A549 (cell line): ENCODE results near the gene GLB1L.

Experiments used
- CBX2 ChIP-seq: fragments of 200-600 bp; sonication (generic); IDR thresholded peaks from 2 replicates; pipeline ENCODE4 v1.6.1; 2016; ENCODE audit warnings: low read depth, mild to moderate bottlenecking, borderline replicate concordance
- MAZ ChIP-seq: fragments of 150-350 bp; IDR thresholded peaks from 2 replicates; pipeline ENCODE4 v1.6.1; 2014; ENCODE audit warnings: antibody characterized with exemption, low read depth, low read length, borderline replicate concordance
- POLR2A ChIP-seq: IDR thresholded peaks from 2 replicates; pipeline ENCODE4 v1.6.1; 2012; ENCODE audit warnings: mild to moderate bottlenecking, low read length
- TF ChIP-seq, protein P1 (sequence below): IDR thresholded peaks from 2 replicates; pipeline ENCODE4 v1.6.1; 2012

DNA sequence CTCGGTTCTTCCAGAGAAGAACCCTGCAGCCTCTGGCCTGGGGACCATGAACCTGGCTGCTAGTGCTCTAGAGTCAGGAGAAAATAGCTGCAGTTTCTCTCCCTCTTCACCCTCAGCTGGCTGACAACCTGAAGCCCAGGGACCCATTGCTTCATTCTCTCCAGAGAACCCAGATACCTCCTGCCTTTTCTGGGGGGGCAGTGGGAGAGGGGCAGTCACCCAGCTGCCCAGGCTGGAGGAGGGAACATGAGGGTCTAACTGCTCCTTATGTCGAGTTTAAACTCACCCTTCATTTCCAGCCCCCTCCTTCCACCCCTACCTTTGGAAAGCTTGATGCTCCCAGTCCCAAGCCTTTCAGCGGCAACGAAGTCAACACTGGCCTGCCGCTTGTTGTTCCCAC, 46.3 kb downstream of the GLB1L start:
- TF ChIP-seq, protein P1, sequence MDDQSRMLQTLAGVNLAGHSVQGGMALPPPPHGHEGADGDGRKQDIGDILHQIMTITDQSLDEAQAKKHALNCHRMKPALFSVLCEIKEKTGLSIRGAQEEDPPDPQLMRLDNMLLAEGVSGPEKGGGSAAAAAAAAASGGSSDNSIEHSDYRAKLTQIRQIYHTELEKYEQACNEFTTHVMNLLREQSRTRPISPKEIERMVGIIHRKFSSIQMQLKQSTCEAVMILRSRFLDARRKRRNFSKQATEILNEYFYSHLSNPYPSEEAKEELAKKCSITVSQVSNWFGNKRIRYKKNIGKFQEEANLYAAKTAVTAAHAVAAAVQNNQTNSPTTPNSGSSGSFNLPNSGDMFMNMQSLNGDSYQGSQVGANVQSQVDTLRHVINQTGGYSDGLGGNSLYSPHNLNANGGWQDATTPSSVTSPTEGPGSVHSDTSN = no peak
- TF ChIP-seq CBX2 (no peak), POLR2A (no peak), MAZ (no peak)
